OCI-LY1 (cell line): Measurements from ENCODE around the gene EDA.

Experiments
- H2AFZ ChIP-seq: fragments of 200-600 bp; sonication (generic), shearing (Covaris generic); 2 replicates; pipeline ENCODE4 v1.6.0; 2014; ENCODE audit warnings: antibody characterized with exemption, mild to moderate bottlenecking, low read length
- H3F3A ChIP-seq: fragments of 200-600 bp; sonication (generic), shearing (Covaris generic); 2 replicates; pipeline ENCODE4 v1.6.0; 2014; ENCODE audit warnings: mild to moderate bottlenecking, antibody characterized with exemption, low read length, moderate library complexity; ENCODE audit not compliant: insufficient read depth
- H3K27ac ChIP-seq: fragments of 200-600 bp; sonication (generic); 2 replicates; pipeline ENCODE4 v1.5.1; 2014; ENCODE audit warnings: low read length, mixed run types, mild to moderate bottlenecking, low read depth; ENCODE audit not compliant: poor library complexity, severe bottlenecking
- H3K27me3 ChIP-seq: fragments of 200-600 bp; sonication (generic); 2 replicates; pipeline ENCODE4 v1.6.0; 2014; ENCODE audit warnings: antibody characterized with exemption, mild to moderate bottlenecking, low read length, moderate library complexity; ENCODE audit not compliant: insufficient read depth
- H3K36me3 ChIP-seq: fragments of 200-600 bp; sonication (generic); 2 replicates; pipeline ENCODE4 v1.6.1; 2014; ENCODE audit warnings: mild to moderate bottlenecking, antibody characterized with exemption, low read length, moderate library complexity, mixed read lengths; ENCODE audit not compliant: insufficient read depth
- H3K4me1 ChIP-seq: fragments of 200-600 bp; sonication (generic); 2 replicates; pipeline ENCODE4 v1.5.1; 2014; ENCODE audit warnings: mild to moderate bottlenecking, low read length, moderate library complexity; ENCODE audit not compliant: insufficient read depth, severe bottlenecking
- H3K4me2 ChIP-seq: fragments of 200-600 bp; sonication (generic), shearing (Covaris generic); 2 replicates; pipeline ENCODE4 v1.6.1; 2014; ENCODE audit warnings: low read length
- H3K4me3 ChIP-seq: fragments of 200-600 bp; sonication (generic); 2 replicates; pipeline ENCODE4 v1.5.1; 2014; ENCODE audit warnings: low read length, low read depth, mild to moderate bottlenecking, mixed read lengths; ENCODE audit not compliant: poor library complexity, severe bottlenecking
- H3K79me2 ChIP-seq: fragments of 200-600 bp; shearing (Covaris generic); 2 replicates; pipeline ENCODE4 v1.6.1; 2016; ENCODE audit warnings: mixed run types, low read length, mixed read lengths; ENCODE audit not compliant: insufficient read depth
- H3K9ac ChIP-seq: fragments of 200-600 bp; sonication (generic), shearing (Covaris generic); 2 replicates; pipeline ENCODE4 v1.6.1; 2014; ENCODE audit warnings: mild to moderate bottlenecking, low read length, mixed read lengths
- H3K9me2 ChIP-seq: fragments of 200-600 bp; sonication (generic), shearing (Covaris generic); 2 replicates; pipeline ENCODE4 v1.6.1; 2014; ENCODE audit warnings: low read depth, mild to moderate bottlenecking, low read length, mixed read lengths
- H3K9me3 ChIP-seq: fragments of 200-600 bp; shearing (Covaris generic); 2 replicates; pipeline ENCODE4 v1.6.1; 2014; ENCODE audit warnings: low read length, mixed read lengths
- H4K20me1 ChIP-seq: fragments of 200-600 bp; sonication (generic), shearing (Covaris generic); 2 replicates; pipeline ENCODE4 v1.6.0; 2016; ENCODE audit warnings: mild to moderate bottlenecking, low read length; ENCODE audit not compliant: insufficient read depth
- EZH2 ChIP-seq: fragments of 200-600 bp; sonication (generic), shearing (Covaris generic); IDR thresholded peaks from 2 replicates; pipeline ENCODE4 v1.8.0; 2017; ENCODE audit warnings: borderline replicate concordance, mixed run types, mild to moderate bottlenecking, antibody characterized with exemption, low read length, moderate library complexity, mixed read lengths
- TF ChIP-seq, protein P1 (sequence below): fragments of 200-600 bp; sonication (generic), shearing (Covaris generic); IDR thresholded peaks from 2 replicates; pipeline ENCODE4 v1.5.1; 2017; ENCODE audit warnings: mild to moderate bottlenecking, antibody characterized with exemption, low read length, moderate library complexity, mixed read lengths

EDA gene

DNA sequence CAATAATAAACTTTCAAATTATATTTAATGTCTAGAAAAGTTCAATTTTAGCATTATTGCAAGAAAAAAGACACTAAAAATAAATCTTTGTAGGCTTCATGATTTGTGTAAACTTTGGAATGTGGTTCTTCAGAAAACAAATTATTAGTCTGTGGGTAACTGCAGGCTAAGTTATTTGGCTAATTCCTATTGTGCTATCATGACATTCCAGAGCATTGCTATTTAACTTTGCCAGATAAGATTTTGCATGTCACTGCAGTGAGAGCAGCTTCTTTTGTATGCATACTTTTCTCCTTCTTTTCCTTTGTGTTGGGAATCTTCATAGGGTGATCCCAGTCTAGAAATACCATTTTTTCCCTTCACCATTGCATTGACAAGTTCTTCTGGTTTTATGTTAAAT, 303.8 kb downstream of the EDA start:
- no peak overlapping the region for H3K4me2 ChIP-seq
- H3K79me2 ChIP-seq = no peaks in the 10 kb centered on the region
- no peak overlapping the region for H3K4me3 ChIP-seq
- no peaks in the 10 kb centered on the region for H3K27me3 ChIP-seq
- H3K36me3 ChIP-seq = no peaks in the 10 kb centered on the region
- no peak overlapping the region for H2AFZ ChIP-seq
- H3F3A ChIP-seq = no peaks in the 10 kb centered on the region
- no peaks in the 10 kb centered on the region for H4K20me1 ChIP-seq
- no peak for TF ChIP-seq EZH2
- TF ChIP-seq, protein P1, sequence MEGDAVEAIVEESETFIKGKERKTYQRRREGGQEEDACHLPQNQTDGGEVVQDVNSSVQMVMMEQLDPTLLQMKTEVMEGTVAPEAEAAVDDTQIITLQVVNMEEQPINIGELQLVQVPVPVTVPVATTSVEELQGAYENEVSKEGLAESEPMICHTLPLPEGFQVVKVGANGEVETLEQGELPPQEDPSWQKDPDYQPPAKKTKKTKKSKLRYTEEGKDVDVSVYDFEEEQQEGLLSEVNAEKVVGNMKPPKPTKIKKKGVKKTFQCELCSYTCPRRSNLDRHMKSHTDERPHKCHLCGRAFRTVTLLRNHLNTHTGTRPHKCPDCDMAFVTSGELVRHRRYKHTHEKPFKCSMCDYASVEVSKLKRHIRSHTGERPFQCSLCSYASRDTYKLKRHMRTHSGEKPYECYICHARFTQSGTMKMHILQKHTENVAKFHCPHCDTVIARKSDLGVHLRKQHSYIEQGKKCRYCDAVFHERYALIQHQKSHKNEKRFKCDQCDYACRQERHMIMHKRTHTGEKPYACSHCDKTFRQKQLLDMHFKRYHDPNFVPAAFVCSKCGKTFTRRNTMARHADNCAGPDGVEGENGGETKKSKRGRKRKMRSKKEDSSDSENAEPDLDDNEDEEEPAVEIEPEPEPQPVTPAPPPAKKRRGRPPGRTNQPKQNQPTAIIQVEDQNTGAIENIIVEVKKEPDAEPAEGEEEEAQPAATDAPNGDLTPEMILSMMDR = no peak
- no peak overlapping the region for H3K9ac ChIP-seq
- no peaks in the 10 kb centered on the region for H3K9me2 ChIP-seq
- H3K27ac ChIP-seq = no peak overlapping the region
- no peaks in the 10 kb centered on the region for H3K9me3 ChIP-seq
- H3K4me1 ChIP-seq = no peaks in the 10 kb centered on the region

DNA sequence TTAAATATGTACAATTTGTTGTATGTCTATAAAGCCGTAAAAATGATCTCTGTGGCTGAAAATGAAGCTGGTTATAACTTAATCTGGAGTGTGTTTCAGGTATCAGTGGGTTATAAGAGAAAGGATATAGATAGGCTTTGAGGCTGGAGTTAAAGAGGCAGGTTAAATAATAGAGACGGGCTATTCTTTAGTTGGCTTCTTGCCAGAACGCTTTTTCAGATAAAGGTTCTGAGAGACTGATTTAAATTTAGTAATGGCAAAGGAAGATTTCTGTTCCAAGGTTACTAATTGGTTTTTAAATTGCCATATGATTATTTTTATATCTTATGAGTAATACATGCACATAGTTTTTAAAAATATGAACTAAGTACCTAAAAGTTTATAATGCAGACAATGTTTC, 316.4 kb downstream of the EDA start:
- Histone ChIP-seq H2AFZ (no peak overlapping the region), H3K27me3 (no peaks in the 10 kb centered on the region), H3K9ac (no peak overlapping the region), H3K9me3 (no peaks in the 10 kb centered on the region), H3K4me2 (no peak overlapping the region), H3K4me1 (no peaks in the 10 kb centered on the region), H3K27ac (no peak overlapping the region), H3K4me3 (no peak overlapping the region), H4K20me1 (no peaks in the 10 kb centered on the region), H3K79me2 (no peaks in the 10 kb centered on the region), H3F3A (no peaks in the 10 kb centered on the region), H3K9me2 (no peaks in the 10 kb centered on the region), H3K36me3 (no peaks in the 10 kb centered on the region)
- TF ChIP-seq, protein P1 = no peak
- no peak for TF ChIP-seq EZH2

DNA sequence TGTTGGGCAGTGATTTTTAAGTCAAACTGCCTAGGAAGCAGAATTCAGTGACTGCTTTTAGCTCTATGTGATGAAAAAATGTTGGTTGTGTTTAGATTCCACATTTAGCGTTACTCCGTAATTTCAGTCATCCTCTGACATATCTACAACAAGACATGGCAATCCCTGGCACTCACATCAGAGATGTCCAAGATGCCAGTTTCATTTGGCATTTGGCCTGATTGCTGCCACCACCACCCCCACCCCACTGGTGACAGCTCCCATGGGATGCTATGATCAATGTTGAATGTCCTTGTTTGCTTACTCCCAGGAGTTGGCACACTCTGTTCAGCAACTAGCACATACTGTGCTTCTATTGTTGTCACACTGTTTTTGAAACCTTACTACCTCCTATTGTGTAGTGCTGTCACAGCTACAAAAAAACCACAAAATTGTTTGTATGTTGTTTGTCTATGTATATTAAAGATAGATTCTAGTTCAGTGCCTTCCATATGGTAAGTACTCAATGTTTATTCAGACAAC, 332.4 kb downstream of the EDA start:
- no peak overlapping the region for H3K9ac ChIP-seq
- no peaks in the 10 kb centered on the region for H3K4me1 ChIP-seq
- H3K27me3 ChIP-seq = no peaks in the 10 kb centered on the region
- H3K36me3 ChIP-seq = no peaks in the 10 kb centered on the region
- H3F3A ChIP-seq = no peaks in the 10 kb centered on the region
- H3K9me3 ChIP-seq = no peaks in the 10 kb centered on the region
- H3K79me2 ChIP-seq = no peaks in the 10 kb centered on the region
- H3K9me2 ChIP-seq = no peaks in the 10 kb centered on the region
- no peak overlapping the region for H3K4me3 ChIP-seq
- no peak overlapping the region for H3K27ac ChIP-seq
- TF ChIP-seq EZH2 = no peak
- TF ChIP-seq, protein P1 = no peak
- H3K4me2 ChIP-seq = no peak overlapping the region
- no peaks in the 10 kb centered on the region for H4K20me1 ChIP-seq
- no peak overlapping the region for H2AFZ ChIP-seq
